HUDEP-2 (cell line): Measurements from ENCODE around the gene MACROD2.

Experiments used
- DNase-seq, 76 experiments: peaks; one replicate each; lab custom pipeline; 2025; ENCODE audit not compliant: unreplicated experiment in 76 of 76; lab: John Stamatoyannopoulos, UW

MACROD2 gene

GRCh38 chr20:15654208-15654649, 1658.9 kb downstream of the MACROD2 start:
- peak in 6 of 76 experiments; percentile 0 to 47 (median 14) for DNase-seq

DNA sequence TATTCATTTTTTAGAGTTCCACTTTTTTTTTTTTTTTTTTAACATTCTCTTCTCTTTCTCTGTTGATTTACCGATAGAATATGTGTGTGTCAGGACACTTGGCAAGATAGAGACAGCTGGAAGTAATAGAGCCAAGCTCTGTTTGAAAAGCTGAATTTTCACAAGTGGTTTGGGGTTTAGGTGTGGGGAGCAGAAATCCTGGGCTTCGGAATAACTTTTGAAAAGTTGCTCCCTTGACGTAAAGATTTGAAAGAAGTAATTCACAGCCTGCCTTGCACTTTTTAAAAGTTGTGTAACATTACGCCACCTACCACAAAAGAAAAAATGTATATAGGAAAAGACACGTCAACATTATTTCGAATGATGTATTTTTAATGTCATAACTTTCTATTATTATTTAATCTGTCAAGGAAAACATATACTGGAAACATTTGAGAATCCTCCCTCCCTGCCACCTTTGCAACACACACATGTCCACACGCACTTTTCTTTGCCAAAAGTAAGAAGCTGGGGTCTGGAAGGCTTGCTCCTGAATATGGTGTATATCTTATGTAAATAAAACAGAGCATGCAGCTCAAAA, 1660.1 kb downstream of the MACROD2 start:
- DNase-seq, result no peak

- DNase-seq, result no peak
Measured at GRCh38 chr20:15656124-15656523, 1660.8 kb downstream of the MACROD2 start.

DNA sequence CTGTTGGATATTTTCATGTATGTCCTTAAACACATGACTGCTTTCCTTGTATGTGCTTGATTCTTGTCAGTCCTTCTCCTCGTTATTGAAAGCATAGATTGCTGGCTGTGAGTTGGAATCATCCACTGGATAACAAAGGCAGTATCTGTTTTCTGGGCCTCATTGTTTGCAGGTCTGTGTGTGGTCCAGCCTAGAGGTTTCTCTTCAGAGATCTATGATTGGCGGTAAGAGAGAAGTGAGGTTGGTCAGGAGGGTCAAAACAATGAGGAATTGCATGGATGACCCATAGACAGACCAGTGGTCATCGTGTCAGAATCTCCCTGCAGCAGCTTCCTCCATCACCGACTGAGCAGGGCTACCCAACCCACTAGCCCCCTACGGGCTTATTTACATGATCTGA, 1663.0 kb downstream of the MACROD2 start:
- no peak for DNase-seq

DNA sequence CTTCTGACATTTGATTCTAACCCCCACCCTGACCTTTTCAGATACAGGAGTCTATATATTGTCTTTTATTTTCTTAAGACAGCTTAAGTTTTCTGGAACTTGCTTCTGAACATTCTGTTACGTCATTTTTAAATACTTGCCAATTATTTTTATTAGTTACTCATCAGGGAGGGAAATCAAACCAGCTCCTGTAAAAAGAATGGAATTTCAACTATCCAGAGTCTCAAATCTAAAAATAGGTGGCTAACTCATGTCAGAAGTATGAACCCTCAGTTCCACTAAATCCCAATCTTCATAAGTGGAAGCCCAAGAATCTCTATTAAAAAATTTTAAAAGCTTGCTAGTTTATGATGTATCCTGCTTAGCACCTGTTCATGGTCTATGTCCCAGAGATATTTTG, 1677.9 kb downstream of the MACROD2 start:
- DNase-seq, result no peak

GRCh38 chr20:15674253-15675060, 1679.1 kb downstream of the MACROD2 start:
- DNase-seq, result no peak

DNA sequence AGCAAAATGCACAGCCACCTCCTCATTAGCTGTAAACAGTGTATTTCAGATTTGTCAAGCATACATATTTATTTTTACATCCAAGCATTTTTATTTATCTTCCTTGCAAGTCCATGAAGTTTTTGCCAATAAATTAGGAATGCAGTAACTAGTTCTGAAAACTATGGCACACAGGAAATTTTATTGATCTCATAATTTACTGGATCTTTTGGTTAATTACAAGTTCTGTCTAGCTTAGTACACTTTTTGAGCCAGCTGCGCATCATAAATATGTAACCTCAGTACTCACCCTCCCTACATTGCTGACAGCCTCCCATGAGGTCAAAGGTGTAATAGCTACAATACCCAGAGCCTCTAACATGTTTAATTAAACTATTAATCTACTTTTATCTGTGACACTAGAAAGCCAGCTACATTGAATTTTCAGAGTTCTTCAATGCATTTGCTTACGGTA, 1679.8 kb downstream of the MACROD2 start:
- no peak for DNase-seq

DNA sequence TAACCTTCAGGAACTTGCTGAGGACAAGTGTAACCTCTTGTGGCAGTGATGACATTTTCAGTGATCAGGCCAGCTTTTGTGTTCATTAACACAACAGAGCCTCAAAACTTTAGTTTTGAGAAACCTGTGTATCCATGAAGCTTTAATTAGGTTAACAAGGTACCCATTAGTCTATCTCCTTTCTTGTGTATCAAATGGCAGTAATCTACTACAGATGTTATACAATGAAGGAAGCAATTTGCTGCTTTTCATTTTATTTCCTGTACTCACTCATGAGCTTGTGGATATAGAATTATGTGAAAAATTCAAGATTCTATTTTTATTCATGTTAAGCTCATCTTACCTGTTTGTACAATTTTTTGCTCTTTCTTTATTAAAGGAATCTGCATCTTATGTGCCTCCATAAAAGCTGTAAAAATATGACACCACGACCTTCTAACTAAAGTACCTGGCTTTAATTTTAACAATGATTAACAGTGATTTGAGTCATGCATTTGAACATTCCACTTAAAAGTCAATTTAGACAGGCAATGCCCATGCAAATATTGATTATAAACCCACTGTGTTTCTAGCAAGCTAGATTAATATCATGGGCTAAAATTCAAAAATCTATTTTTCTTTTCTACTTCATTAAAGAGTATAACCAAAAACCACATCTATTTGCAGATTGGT, 1680.6 kb downstream of the MACROD2 start:
- no peak for DNase-seq

DNA sequence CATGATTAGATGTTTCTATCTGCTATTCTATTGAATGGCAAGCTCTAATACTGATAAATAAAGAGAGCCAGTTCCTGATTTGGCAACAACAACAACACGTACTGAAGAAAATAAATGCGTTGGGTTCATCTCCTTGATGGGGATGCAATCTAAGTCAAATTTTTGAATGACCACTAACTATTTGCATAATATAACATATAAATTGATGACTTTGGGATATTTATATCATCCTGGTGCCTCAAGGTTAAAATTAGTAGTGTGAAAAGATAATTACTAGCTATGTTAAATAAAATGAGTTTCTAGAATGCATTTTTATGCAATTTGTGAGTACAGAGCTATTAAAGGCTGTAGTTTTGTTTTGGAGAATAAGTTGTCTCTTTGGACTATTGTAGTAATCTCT, 1681.5 kb downstream of the MACROD2 start:
- no peak for DNase-seq

GRCh38 chr20:15682690-15683089, 1687.4 kb downstream of the MACROD2 start:
- DNase-seq, result no peak

GRCh38 chr20:15692570-15692969, 1697.3 kb downstream of the MACROD2 start:
- no peak for DNase-seq

- DNase-seq, result no peak
Measured at GRCh38 chr20:15699431-15700146, 1704.3 kb downstream of the MACROD2 start.

- DNase-seq, result no peak
Measured at GRCh38 chr20:15700147-15700765, 1704.9 kb downstream of the MACROD2 start.

- DNase-seq, result no peak
Measured at GRCh38 chr20:15702161-15702560, 1706.8 kb downstream of the MACROD2 start.

- no peak for DNase-seq
Measured at GRCh38 chr20:15703171-15703911, 1708.0 kb downstream of the MACROD2 start.

- no peak for DNase-seq
Measured at GRCh38 chr20:15705975-15706374, 1710.7 kb downstream of the MACROD2 start.

DNA sequence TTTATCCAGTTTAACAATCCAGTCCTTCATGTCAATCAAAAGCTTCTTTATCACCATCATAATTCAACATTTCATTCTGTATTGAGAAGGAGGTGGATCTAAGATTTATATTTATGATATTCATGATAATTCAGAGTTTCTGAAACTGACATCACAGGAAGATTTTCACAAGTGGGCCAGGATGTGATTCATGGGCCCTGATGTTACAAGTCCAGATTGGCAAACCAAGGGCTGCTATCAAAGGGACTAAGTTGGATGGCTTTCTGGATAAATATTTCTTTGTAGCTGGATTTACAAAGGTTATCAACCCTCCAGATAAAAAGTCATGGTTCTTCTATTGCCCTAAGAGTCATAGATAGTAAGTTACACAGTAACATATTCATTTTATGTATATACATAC, 1711.4 kb downstream of the MACROD2 start:
- no peak for DNase-seq

GRCh38 chr20:15708984-15709598, 1713.8 kb downstream of the MACROD2 start:
- DNase-seq, result peak in 19 of 76 experiments; percentile 0 to 29 (median 5)

- no peak for DNase-seq
Measured at GRCh38 chr20:15710636-15711035, 1715.3 kb downstream of the MACROD2 start.
